ENCODE results near the gene TTPAL.

TTPAL gene

DNA sequence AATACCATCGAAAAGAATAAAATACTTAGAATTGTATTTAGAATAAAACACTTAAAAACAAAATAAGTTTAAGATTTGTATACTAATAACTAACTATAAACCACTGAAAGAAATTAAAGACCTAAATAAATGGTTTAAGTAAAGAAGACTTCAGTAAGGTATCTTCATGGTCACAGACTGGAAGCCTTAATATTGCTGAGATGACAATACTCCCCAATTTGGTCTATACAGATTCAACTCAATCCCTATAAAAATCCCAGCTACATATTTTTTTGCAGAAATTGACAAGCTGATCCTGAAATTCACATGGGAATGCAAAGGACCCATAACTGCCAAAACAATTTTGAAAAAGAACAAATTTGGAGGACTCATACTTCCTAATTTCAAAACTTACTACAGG lies 27.3 kb downstream of the TTPAL start:
- H3K27ac ChIP-seq (ENCODE audit: low read depth, low read length), result no peak overlapping the region
- no peaks in the 10 kb centered on the region for H3K9me3 ChIP-seq (ENCODE audit: insufficient read depth, low read length)
- no peaks in the 10 kb centered on the region for H3K9me2 ChIP-seq (replicated peaks; ENCODE audit: insufficient read depth, low read length)
- 0 out of 2 replicates have a peak, but pooled peaks cover 5% of the 10 kb centered on the region for H3F3A ChIP-seq (ENCODE audit: insufficient read depth)
- no peak overlapping the region for H3K9ac ChIP-seq (ENCODE audit: low read length)
- TF ChIP-seq EZH2phosphoT487 (conservative IDR thresholded peaks at IDR 0.05; ENCODE audit: low read length), result no peak
- no peak for TF ChIP-seq CTCF (IDR thresholded peaks at IDR 0.05; ENCODE audit: insufficient read depth, low read length, poor library complexity, severe bottlenecking)
- no peaks in the 10 kb centered on the region for H3K27me3 ChIP-seq (ENCODE audit: low read length)
- H3K4me2 ChIP-seq (ENCODE audit: low read depth, low read length, poor library complexity, severe bottlenecking), result no peak overlapping the region
- no peaks in the 10 kb centered on the region for H4K20me1 ChIP-seq (ENCODE audit: low read depth, low read length)
- no peak overlapping the region for H2AFZ ChIP-seq (ENCODE audit: low read depth, low read length, severe bottlenecking)
- peaks cover 11% of the 10 kb centered on the region for H3K36me3 ChIP-seq (ENCODE audit: low read length)
- no peak overlapping the region for H3K4me3 ChIP-seq (ENCODE audit: insufficient read depth, low read length, poor library complexity, severe bottlenecking)
- no peaks in the 10 kb centered on the region for H3K79me2 ChIP-seq (ENCODE audit: insufficient read depth, low read length)

DNA sequence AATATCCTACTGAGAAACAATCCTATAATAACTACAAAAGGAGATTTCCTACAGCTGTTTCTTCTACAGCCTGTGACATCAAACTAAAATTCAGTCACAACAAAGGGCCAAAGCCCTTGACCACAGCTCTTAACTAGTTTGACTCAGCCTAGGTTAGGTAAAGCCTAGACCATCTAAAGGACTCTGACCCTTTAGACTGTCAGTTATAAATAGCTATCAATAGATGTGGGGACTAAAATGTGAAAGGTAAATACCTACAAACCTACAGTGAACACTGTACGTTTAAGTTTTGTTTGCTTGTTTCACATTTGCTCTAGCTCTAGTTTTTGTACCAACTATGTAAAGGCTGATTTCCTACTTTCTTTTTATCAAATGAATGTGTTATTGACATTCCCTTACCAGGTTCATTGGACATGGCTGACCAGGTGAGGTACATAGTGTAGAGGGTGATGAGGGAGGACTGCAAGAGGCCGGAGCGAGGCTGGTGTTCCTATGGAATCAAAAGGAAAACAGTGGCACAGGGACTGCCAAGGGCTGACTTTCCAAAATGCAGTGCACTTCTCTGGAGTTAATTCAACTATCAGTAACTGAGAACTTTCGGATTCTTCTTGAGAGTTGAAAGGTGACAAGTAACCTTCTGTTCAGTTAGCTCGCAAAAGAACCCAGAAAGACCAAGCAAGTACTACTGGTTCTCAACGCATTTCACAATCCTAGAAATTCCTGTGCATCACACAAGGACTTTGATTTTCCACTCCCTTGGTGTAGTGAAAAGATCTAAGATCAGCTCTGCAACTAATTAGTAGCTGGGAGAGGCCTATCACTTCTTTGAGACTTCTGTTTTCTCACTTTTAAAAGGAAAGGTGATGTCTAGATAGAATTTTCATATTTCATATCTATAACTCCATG lies 29.0 kb downstream of the TTPAL start:
- Histone ChIP-seq H3K9ac (ENCODE audit: low read length) (no peak overlapping the region), H3F3A (ENCODE audit: insufficient read depth) (no peaks in the 10 kb centered on the region), H3K79me2 (ENCODE audit: insufficient read depth, low read length) (no peaks in the 10 kb centered on the region), H3K27ac (ENCODE audit: low read depth, low read length) (no peak overlapping the region), H3K9me3 (ENCODE audit: insufficient read depth, low read length) (no peaks in the 10 kb centered on the region), H4K20me1 (ENCODE audit: low read depth, low read length) (no peaks in the 10 kb centered on the region), H3K27me3 (ENCODE audit: low read length) (no peaks in the 10 kb centered on the region), H3K36me3 (ENCODE audit: low read length) (peaks cover 22% of the 10 kb centered on the region), H2AFZ (ENCODE audit: low read depth, low read length, severe bottlenecking) (no peak overlapping the region), H3K9me2 (replicated peaks; ENCODE audit: insufficient read depth, low read length) (no peaks in the 10 kb centered on the region), H3K4me3 (ENCODE audit: insufficient read depth, low read length, poor library complexity, severe bottlenecking) (no peak overlapping the region), H3K4me2 (ENCODE audit: low read depth, low read length, poor library complexity, severe bottlenecking) (no peak overlapping the region)
- TF ChIP-seq EZH2phosphoT487 (conservative IDR thresholded peaks at IDR 0.05; ENCODE audit: low read length) (no peak), CTCF (IDR thresholded peaks at IDR 0.05; ENCODE audit: insufficient read depth, low read length, poor library complexity, severe bottlenecking) (no peak)

DNA sequence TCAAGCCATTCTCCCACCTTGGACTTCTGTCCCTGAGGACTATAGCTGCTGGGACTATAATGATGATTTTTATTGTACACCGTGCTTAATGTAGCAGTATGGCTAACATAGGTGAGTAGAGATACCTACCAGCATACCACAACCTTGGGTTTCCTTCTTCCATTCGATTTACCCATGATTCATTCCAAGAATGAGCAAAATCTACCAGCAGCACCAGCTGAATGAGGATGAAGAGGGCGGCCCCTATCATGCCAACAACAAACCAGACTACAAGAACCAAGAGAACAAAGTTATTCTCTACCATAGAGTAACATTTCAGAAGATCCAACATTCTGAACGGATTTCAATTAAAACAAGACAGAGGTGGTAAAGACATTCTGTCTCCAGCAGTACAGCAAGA lies 34.1 kb downstream of the TTPAL start:
- no peak overlapping the region for H3K9ac ChIP-seq (ENCODE audit: low read length)
- H2AFZ ChIP-seq (ENCODE audit: low read depth, low read length, severe bottlenecking), result no peak overlapping the region
- peaks cover 13% of the 10 kb centered on the region for H3K79me2 ChIP-seq (ENCODE audit: insufficient read depth, low read length)

More for the DNA sequence above, 34.1 kb downstream of the TTPAL start:
- Histone ChIP-seq H3K4me2 (ENCODE audit: low read depth, low read length, poor library complexity, severe bottlenecking) (no peak overlapping the region), H3K9me3 (ENCODE audit: insufficient read depth, low read length) (no peaks in the 10 kb centered on the region), H3K36me3 (ENCODE audit: low read length) (peaks cover 17% of the 10 kb centered on the region; the same call in 1 of the 2 replicates), H4K20me1 (ENCODE audit: low read depth, low read length) (no peaks in the 10 kb centered on the region), H3K27me3 (ENCODE audit: low read length) (no peaks in the 10 kb centered on the region), H3K27ac (ENCODE audit: low read depth, low read length) (no peak overlapping the region), H3K4me3 (ENCODE audit: insufficient read depth, low read length, poor library complexity, severe bottlenecking) (no peak overlapping the region), H3F3A (ENCODE audit: insufficient read depth) (no peaks in the 10 kb centered on the region), H3K9me2 (replicated peaks; ENCODE audit: insufficient read depth, low read length) (no peaks in the 10 kb centered on the region)
- TF ChIP-seq EZH2phosphoT487 (conservative IDR thresholded peaks at IDR 0.05; ENCODE audit: low read length), result no peak
- no peak for TF ChIP-seq CTCF (IDR thresholded peaks at IDR 0.05; ENCODE audit: insufficient read depth, low read length, poor library complexity, severe bottlenecking)

Measured in SU-DHL-6 (cell line).